NB4 (cell line): ENCODE data around the gene YEATS2.

Source experiments
- CTCF ChIP-seq: IDR thresholded peaks from one replicate; pipeline ENCODE4 v1.5.1; 2012; ENCODE audit warnings: low read depth, low read length
- MAX ChIP-seq: IDR thresholded peaks from 2 replicates; pipeline ENCODE4 v1.6.1; 2011; ENCODE audit warnings: low read depth, low read length
- MYC ChIP-seq: IDR thresholded peaks from 2 replicates; pipeline ENCODE4 v1.6.1; 2011; ENCODE audit warnings: low read depth, low read length

- TF ChIP-seq CTCF (no peak), MYC (no peak), MAX (no peak)
These were observed 37.3 kb downstream of the YEATS2 start for GRCh38 chr3:183734750-183735494.
